PC-9 (cell line): ENCODE measurements around the gene DNAH12. TPM values are rescaled to one million over a fixed set of nuclear protein-coding genes. Genes with fewer than 3 reads are reported as not detected.
A peak's percentile ranks its signal among the peaks of the same experiment; 100 is the strongest.
"Not testable (repeated sequence)": the region's sequence is repeated elsewhere in the genome, so short reads cannot be mapped to it uniquely, and the experiment has no call there.

Source experiments
- BruUV-seq: library from RNA; stranded (reverse); fragments of 400-500 nt; replicated peaks from 2 replicates; lab custom pipeline; 2021; lab: Mats Ljungman, UMichigan
- CTCF ChIA-PET: fragments of 300-600 bp; sonication (Branson Sonifier 250); formaldehyde crosslinking; loops from one replicate; lab custom pipeline; 2022; ENCODE audit warnings: antibody characterized with exemption; lab: Charles Lee
- POLR2A ChIA-PET: fragments of 300-600 bp; sonication (Branson Sonifier 250); formaldehyde crosslinking; loops from one replicate; lab custom pipeline; 2022; ENCODE audit warnings: antibody characterized with exemption; ENCODE audit not compliant: unreplicated experiment; lab: Charles Lee
- DNase-seq, 2 experiments: peaks; one replicate each; pipeline versions ENCODE4 v3.0.0 to v3.0.0-alpha.2; 2015 to 2022; ENCODE audit warnings: mixed read lengths in 1 of 2
- H2AFZ ChIP-seq: fragments of 200-600 bp; sonication (generic); 2 replicates; pipeline ENCODE4 v1.8.1; 2017; ENCODE audit warnings: antibody characterized with exemption
- H3F3A ChIP-seq: fragments of 200-600 bp; sonication (generic); 2 replicates; pipeline ENCODE4 v1.8.1; 2017; ENCODE audit warnings: antibody characterized with exemption, mild to moderate bottlenecking, low read depth; ENCODE audit not compliant: insufficient read depth
- H3K27ac ChIP-seq: fragments of 200-600 bp; sonication (generic); 2 replicates; pipeline ENCODE4 v1.6.1; 2016; ENCODE audit warnings: mixed run types
- H3K27me3 ChIP-seq: fragments of 200-600 bp; sonication (generic); 2 replicates; pipeline ENCODE4 v1.6.1; 2016; ENCODE audit warnings: low read depth, mixed run types; ENCODE audit not compliant: insufficient read depth
- H3K36me3 ChIP-seq: fragments of 200-600 bp; sonication (generic); 2 replicates; pipeline ENCODE4 v1.6.1; 2016; ENCODE audit warnings: low read depth, mixed run types
- H3K4me1 ChIP-seq: fragments of 200-600 bp; sonication (generic); replicated peaks from 2 replicates; pipeline ENCODE4 v1.6.1; 2016; ENCODE audit warnings: mixed run types; ENCODE audit not compliant: insufficient read depth
- H3K4me2 ChIP-seq: fragments of 200-600 bp; sonication (generic); 2 replicates; pipeline ENCODE4 v1.6.1; 2017; ENCODE audit warnings: mixed run types
- H3K4me3 ChIP-seq: fragments of 200-600 bp; sonication (generic); 2 replicates; pipeline ENCODE4 v1.6.1; 2016; ENCODE audit warnings: mixed run types
- H3K79me2 ChIP-seq: fragments of 200-600 bp; sonication (generic); 2 replicates; pipeline ENCODE4 v1.6.1; 2017; ENCODE audit warnings: low read depth, mixed run types
- H3K9me2 ChIP-seq: fragments of 200-600 bp; sonication (generic); 2 replicates; pipeline ENCODE4 v1.8.1; 2017; ENCODE audit warnings: mild to moderate bottlenecking; ENCODE audit not compliant: insufficient read depth
- H3K9me3 ChIP-seq: fragments of 200-600 bp; sonication (generic); 2 replicates; pipeline ENCODE4 v1.8.1; 2016; ENCODE audit warnings: low read depth; ENCODE audit not compliant: insufficient read depth
- H4K20me1 ChIP-seq: fragments of 200-600 bp; sonication (generic); 2 replicates; pipeline ENCODE4 v1.8.1; 2017; ENCODE audit not compliant: insufficient read depth
- CTCF ChIP-seq: fragments of 200-600 bp; sonication (generic); conservative IDR thresholded peaks from 2 replicates; pipeline ENCODE4 v1.6.1; 2017; ENCODE audit warnings: mixed run types, antibody characterized with exemption, mild to moderate bottlenecking, moderate library complexity
- EZH2 ChIP-seq: fragments of 200-600 bp; sonication (generic); IDR thresholded peaks from 2 replicates; pipeline ENCODE4 v1.8.0; 2017; ENCODE audit warnings: antibody characterized with exemption, low read depth
- intact Hi-C: fragments of 100-400 bp; cut with micrococcal nuclease; formaldehyde crosslinking; loops from one replicate; pipeline ENCODE4 v1.10.0; 2022; ENCODE audit not compliant: unreplicated experiment
- total RNA-seq: library from RNA; stranded (reverse); gene quantifications from 2 replicates; pipeline ENCODE4 v1.2.3, GENCODE V29; 2021

Gene DNAH12
- total RNA-seq, 1 experiment from 2014 or later, result 0.22 TPM

GRCh38 chr3:57464011-57464410 is 80.1 kb downstream of the DNAH12 start:
- peak in 1 of 2 experiments; percentile 4 for DNase-seq
- no peaks in the 10 kb centered on the region for H3K9me3 ChIP-seq
- H4K20me1 ChIP-seq, result no peaks in the 10 kb centered on the region
- POLR2A ChIA-PET, result interaction anchor here (0.7 kb wide), 1 partner anchor 40 kb away, joined by 7 read pairs; no protein-coding TSS in a partner anchor
- no peak overlapping the region for H3K4me2 ChIP-seq
- no peak overlapping the region for H3K4me3 ChIP-seq
- H3K36me3 ChIP-seq, result no peaks in the 10 kb centered on the region
- no peak overlapping the region; the same call in 1 of the 2 replicates for H2AFZ ChIP-seq
- CTCF ChIA-PET, result interaction anchor here (0.6 kb wide), 1 partner anchor 235 kb away, joined by 10 read pairs; no protein-coding TSS in a partner anchor
- H3K9me2 ChIP-seq, result no peaks in the 10 kb centered on the region
- no peaks in the 10 kb centered on the region for H3K4me1 ChIP-seq
- H3K27me3 ChIP-seq, result no peaks in the 10 kb centered on the region
- TF ChIP-seq CTCF, result no peak
- intact Hi-C loops, result no loop called here
- no peaks in the 10 kb centered on the region for H3K79me2 ChIP-seq
- no peak overlapping the region for H3K27ac ChIP-seq
- no peaks in the 10 kb centered on the region for H3F3A ChIP-seq
- BruUV-seq, result no TSS peak

- H3K4me1 ChIP-seq, result peaks cover 30% of the 10 kb centered on the region
- peaks cover 28% of the 10 kb centered on the region for H3F3A ChIP-seq
- H3K9me2 ChIP-seq, result no peaks in the 10 kb centered on the region
- intact Hi-C loops, result loop anchor here (10.0 kb wide), 1 partner anchor 64 kb away; no protein-coding TSS in a partner anchor
- no TSS peak for BruUV-seq
- DNase-seq, result no peak
- no peaks in the 10 kb centered on the region for H3K27me3 ChIP-seq
- H3K79me2 ChIP-seq, result no peaks in the 10 kb centered on the region
- no peaks in the 10 kb centered on the region for H4K20me1 ChIP-seq
- no peak overlapping the region for H3K4me3 ChIP-seq
- peak overlapping the region; percentile 51 for H3K4me2 ChIP-seq
- no peak overlapping the region for H2AFZ ChIP-seq
- peak overlapping the region; percentile 75 for H3K27ac ChIP-seq
- POLR2A ChIA-PET, result interaction anchor here (0.5 kb wide), 1 partner anchor 93 kb away, joined by 3 read pairs; the partner anchor contains the start of gene DNAH12
- no peaks in the 10 kb centered on the region for H3K36me3 ChIP-seq
- CTCF ChIA-PET, result no interaction called here
- no peaks in the 10 kb centered on the region for H3K9me3 ChIP-seq
- TF ChIP-seq CTCF (no peak), EZH2 (no peak)
These were observed 92.8 kb downstream of the DNAH12 start for GRCh38 chr3:57451150-57451846.

- H3K4me2 ChIP-seq, intact Hi-C loops, H3K27ac ChIP-seq, CTCF ChIA-PET, H3K9me3 ChIP-seq, H3K9me2 ChIP-seq, DNase-seq, H3K36me3 ChIP-seq, POLR2A ChIA-PET, H3K79me2 ChIP-seq, H4K20me1 ChIP-seq, H3K27me3 ChIP-seq, H3K4me3 ChIP-seq, BruUV-seq, H2AFZ ChIP-seq: not testable (repeated sequence)
- peaks cover 32% of the 10 kb centered on the region for H3K4me1 ChIP-seq
- H3F3A ChIP-seq, result peaks cover 28% of the 10 kb centered on the region
These were observed 94.8 kb downstream of the DNAH12 start for GRCh38 chr3:57449276-57449847.

- peaks cover 32% of the 10 kb centered on the region for H3K4me1 ChIP-seq
These were observed 95.7 kb downstream of the DNAH12 start for GRCh38 chr3:57448489-57448888.

More at GRCh38 chr3:57448489-57448888, 95.7 kb downstream of the DNAH12 start:
- DNase-seq, H3K9me2 ChIP-seq, H3K4me3 ChIP-seq, H4K20me1 ChIP-seq, intact Hi-C loops, H3K9me3 ChIP-seq, H3K4me2 ChIP-seq, H2AFZ ChIP-seq, H3K36me3 ChIP-seq, CTCF ChIA-PET, H3K27ac ChIP-seq, H3K79me2 ChIP-seq, H3K27me3 ChIP-seq, BruUV-seq: not testable (repeated sequence)
- peaks cover 28% of the 10 kb centered on the region for H3F3A ChIP-seq
- POLR2A ChIA-PET, result interaction anchor here (0.6 kb wide), 1 partner anchor 636 kb away, joined by 4 read pairs; no protein-coding TSS in a partner anchor
